HG03103 (cell line): ENCODE results near the gene RASSF8.

Experiments used
- ATAC-seq: cut with Tn5 transposase; IDR thresholded peaks from one replicate; pipeline ENCODE4 v1.9.1; 2021; ENCODE audit warnings: low read depth; ENCODE audit not compliant: unreplicated experiment

The RASSF8 gene

GRCh38 chr12:26027401-26027800 lies 68.9 kb downstream of the RASSF8 start:
- ATAC-seq, result no peak

- ATAC-seq, result no peak
These were observed 70.7 kb downstream of the RASSF8 start for GRCh38 chr12:26028953-26029735.

GRCh38 chr12:26029736-26030022 lies 71.2 kb downstream of the RASSF8 start:
- ATAC-seq, result no peak

- ATAC-seq, result no peak
These were observed 71.9 kb downstream of the RASSF8 start for GRCh38 chr12:26030371-26030770.

- no peak for ATAC-seq
These were observed 72.8 kb downstream of the RASSF8 start for GRCh38 chr12:26031318-26031717.

- no peak for ATAC-seq
These were observed 73.3 kb downstream of the RASSF8 start for GRCh38 chr12:26031827-26032226.

- no peak for ATAC-seq
These were observed 73.8 kb downstream of the RASSF8 start for GRCh38 chr12:26032290-26032689.

- ATAC-seq, result no peak
These were observed 74.3 kb downstream of the RASSF8 start for GRCh38 chr12:26032719-26033241.

- no peak for ATAC-seq
These were observed 76.1 kb downstream of the RASSF8 start for GRCh38 chr12:26034371-26035142.

- ATAC-seq, result no peak
These were observed 78.4 kb downstream of the RASSF8 start for GRCh38 chr12:26036877-26037276.

GRCh38 chr12:26037615-26038220 lies 79.2 kb downstream of the RASSF8 start:
- ATAC-seq, result no peak

GRCh38 chr12:26042645-26043044 lies 84.2 kb downstream of the RASSF8 start:
- ATAC-seq, result no peak

GRCh38 chr12:26043135-26044006 lies 84.9 kb downstream of the RASSF8 start:
- no peak for ATAC-seq

GRCh38 chr12:26044007-26044394 lies 85.5 kb downstream of the RASSF8 start:
- no peak for ATAC-seq

- no peak for ATAC-seq
These were observed 86.1 kb downstream of the RASSF8 start for GRCh38 chr12:26044592-26044991.

- ATAC-seq, result no peak
These were observed 87.7 kb downstream of the RASSF8 start for GRCh38 chr12:26046203-26046602.

- ATAC-seq, result no peak
These were observed 88.4 kb downstream of the RASSF8 start for GRCh38 chr12:26046906-26047305.

GRCh38 chr12:26047401-26048226 lies 89.1 kb downstream of the RASSF8 start:
- no peak for ATAC-seq

- ATAC-seq, result no peak
These were observed 94.2 kb downstream of the RASSF8 start for GRCh38 chr12:26052652-26053051.

GRCh38 chr12:26054383-26054782 lies 95.9 kb downstream of the RASSF8 start:
- ATAC-seq, result no peak
